HL-60/S4 (cell line): ENCODE data around the gene CUEDC1.
"Not testable (repeated sequence)": the region's sequence is repeated elsewhere in the genome, so short reads cannot be mapped to it uniquely, and the experiment has no call there.

Experiments used
- in situ Hi-C: fragments of 300-500 bp; cut with MboI; formaldehyde crosslinking; loops from 2 replicates; pipeline ENCODE4 v1.14.3; 2022; ENCODE audit warnings: low sequenced_read_pairs

The CUEDC1 gene

GRCh38 chr17:57941384-57942370 lies 13.5 kb downstream of the CUEDC1 start:
- in situ Hi-C loops = no loop called here

- in situ Hi-C loops = no loop called here
Measured at GRCh38 chr17:57940653-57941329, 14.4 kb downstream of the CUEDC1 start.

- in situ Hi-C loops = no loop called here
Measured at GRCh38 chr17:57940231-57940630, 15.0 kb downstream of the CUEDC1 start.

- in situ Hi-C loops = no loop called here
Measured at GRCh38 chr17:57939797-57940196, 15.4 kb downstream of the CUEDC1 start.

GRCh38 chr17:57938061-57938502 lies 17.1 kb downstream of the CUEDC1 start:
- in situ Hi-C loops = no loop called here

GRCh38 chr17:57937492-57937891 lies 17.7 kb downstream of the CUEDC1 start:
- in situ Hi-C loops = no loop called here

GRCh38 chr17:57935833-57936807 lies 19.1 kb downstream of the CUEDC1 start:
- in situ Hi-C loops = no loop called here

- in situ Hi-C loops = no loop called here
Measured at GRCh38 chr17:57931488-57932137, 23.6 kb downstream of the CUEDC1 start.

GRCh38 chr17:57930239-57930638 lies 25.0 kb downstream of the CUEDC1 start:
- in situ Hi-C loops = no loop called here

- in situ Hi-C loops = no loop called here
Measured at GRCh38 chr17:57929386-57929785, 25.8 kb downstream of the CUEDC1 start.

GRCh38 chr17:57928928-57929327 lies 26.3 kb downstream of the CUEDC1 start:
- in situ Hi-C loops = no loop called here

- in situ Hi-C loops = no loop called here
Measured at GRCh38 chr17:57927048-57927723, 28.0 kb downstream of the CUEDC1 start.

GRCh38 chr17:57926723-57927047 lies 28.5 kb downstream of the CUEDC1 start:
- in situ Hi-C loops = no loop called here

- in situ Hi-C loops = no loop called here
Measured at GRCh38 chr17:57925361-57925990, 29.7 kb downstream of the CUEDC1 start.

- in situ Hi-C loops = no loop called here
Measured at GRCh38 chr17:57924677-57925076, 30.5 kb downstream of the CUEDC1 start.

- in situ Hi-C loops = no loop called here
Measured at GRCh38 chr17:57923182-57923872, 31.9 kb downstream of the CUEDC1 start.

- in situ Hi-C loops = not testable (repeated sequence)
Measured at GRCh38 chr17:57922745-57923144, 32.5 kb downstream of the CUEDC1 start.

GRCh38 chr17:57920916-57921703 lies 34.1 kb downstream of the CUEDC1 start:
- in situ Hi-C loops = no loop called here
